ENCODE data around the gene NLGN4Y. TPM values are rescaled to one million over a fixed set of nuclear protein-coding genes. Genes with fewer than 3 reads are reported as not detected.

The NLGN4Y gene
- total RNA-seq, 4 donors from 2014 or later = 10.2 to 12.3 TPM; not detected in 2

DNA sequence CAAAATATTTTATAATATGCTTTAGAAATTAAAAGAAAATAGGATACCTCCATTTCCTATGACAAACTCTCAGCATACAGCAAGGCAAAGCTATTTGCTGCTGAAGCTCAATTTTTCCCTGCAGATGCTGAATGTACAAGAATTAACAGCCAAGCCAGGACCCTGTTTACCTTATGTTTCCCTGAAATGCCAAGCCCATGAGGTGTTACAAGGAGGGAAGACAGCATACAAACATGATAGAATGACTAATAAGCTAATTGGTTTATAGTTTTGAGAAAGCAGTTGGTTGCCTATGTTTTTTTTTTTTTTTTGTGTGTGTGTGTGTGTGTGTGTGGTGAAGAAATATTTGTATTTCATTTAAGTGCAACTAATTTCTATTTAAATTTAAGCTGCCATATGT, 113.2 kb downstream of the NLGN4Y start:
- TF ChIP-seq, protein P1, sequence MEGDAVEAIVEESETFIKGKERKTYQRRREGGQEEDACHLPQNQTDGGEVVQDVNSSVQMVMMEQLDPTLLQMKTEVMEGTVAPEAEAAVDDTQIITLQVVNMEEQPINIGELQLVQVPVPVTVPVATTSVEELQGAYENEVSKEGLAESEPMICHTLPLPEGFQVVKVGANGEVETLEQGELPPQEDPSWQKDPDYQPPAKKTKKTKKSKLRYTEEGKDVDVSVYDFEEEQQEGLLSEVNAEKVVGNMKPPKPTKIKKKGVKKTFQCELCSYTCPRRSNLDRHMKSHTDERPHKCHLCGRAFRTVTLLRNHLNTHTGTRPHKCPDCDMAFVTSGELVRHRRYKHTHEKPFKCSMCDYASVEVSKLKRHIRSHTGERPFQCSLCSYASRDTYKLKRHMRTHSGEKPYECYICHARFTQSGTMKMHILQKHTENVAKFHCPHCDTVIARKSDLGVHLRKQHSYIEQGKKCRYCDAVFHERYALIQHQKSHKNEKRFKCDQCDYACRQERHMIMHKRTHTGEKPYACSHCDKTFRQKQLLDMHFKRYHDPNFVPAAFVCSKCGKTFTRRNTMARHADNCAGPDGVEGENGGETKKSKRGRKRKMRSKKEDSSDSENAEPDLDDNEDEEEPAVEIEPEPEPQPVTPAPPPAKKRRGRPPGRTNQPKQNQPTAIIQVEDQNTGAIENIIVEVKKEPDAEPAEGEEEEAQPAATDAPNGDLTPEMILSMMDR (IDR thresholded peaks at IDR 0.05; ENCODE audit: low read depth) = no peak

DNA sequence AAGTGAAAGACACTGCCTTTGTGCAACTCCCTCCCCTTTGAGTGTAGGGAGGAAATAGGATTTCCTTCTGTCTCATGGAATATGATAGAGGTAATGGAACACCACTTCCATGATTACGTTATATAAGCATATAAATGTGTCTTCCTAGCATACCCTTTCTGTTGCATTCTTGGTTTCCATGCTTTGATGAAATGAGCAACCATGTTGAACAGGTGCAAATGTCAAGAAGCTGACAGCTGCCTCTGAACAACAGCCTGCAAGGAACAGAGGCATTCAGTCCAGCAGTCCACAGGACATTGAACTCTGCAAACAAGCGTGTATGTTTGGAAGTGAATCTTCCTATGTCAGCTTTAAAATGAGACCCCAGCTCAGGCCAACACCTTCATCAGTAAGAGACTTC, 117.5 kb downstream of the NLGN4Y start:
- TF ChIP-seq, protein P1 (IDR thresholded peaks at IDR 0.05; ENCODE audit: low read depth) = no peak

DNA sequence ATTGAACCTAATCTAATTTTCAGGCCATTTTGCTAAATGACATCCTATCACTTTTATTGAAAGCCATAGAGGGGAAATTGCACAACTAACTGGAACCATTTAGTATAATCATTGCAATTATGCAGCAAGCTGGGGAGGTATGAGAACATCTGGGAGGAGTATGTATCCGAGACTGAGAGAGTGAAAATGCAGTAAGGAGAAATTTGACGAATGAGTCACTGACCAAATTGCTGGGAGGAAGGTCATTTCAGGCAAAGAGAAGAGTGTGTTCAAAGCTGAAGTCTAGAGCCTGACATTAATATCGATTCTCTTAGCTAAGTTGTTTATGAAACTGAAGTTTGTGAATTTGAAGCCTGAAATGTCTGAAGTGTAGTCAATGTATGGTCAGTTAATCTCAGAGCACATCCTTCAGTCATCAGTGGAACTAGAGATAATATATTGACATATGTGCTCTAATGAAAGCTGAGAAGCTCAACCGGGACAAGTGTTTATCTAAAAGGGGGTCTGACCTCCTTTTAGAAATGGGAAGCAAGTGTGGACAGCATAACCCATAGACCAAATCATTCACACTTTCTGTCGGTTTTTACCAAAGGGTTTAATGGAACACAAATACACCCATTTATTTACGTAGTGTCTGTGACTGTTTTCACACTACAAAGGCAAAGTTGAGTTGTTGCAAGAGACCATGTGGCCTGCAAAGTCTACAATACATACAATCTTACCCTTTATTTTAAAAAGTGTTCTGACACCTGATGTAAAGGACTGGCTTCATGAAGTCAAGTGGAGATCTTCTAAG, 120.0 kb downstream of the NLGN4Y start:
- TF ChIP-seq, protein P1 (IDR thresholded peaks at IDR 0.05; ENCODE audit: low read depth) = no peak

DNA sequence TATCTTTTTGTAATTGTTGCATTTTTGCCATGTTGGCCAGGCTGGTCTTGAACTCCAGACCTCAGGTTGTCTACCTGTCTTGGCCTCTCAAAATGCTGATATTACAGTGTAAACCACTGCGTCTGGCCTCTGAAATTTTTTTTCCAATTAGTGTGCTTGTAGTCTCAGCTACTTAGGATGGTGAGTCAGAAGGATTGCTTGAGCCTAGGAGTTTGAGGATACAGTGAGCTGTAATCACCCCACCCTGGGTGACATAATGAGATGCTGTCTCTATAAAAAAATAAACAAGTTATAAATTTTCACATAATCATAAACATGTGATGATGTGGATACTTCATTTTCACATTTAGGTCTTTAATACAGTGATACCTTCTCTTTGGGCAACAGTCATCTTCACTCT, 154.9 kb downstream of the NLGN4Y start:
- TF ChIP-seq, protein P1 (IDR thresholded peaks at IDR 0.05; ENCODE audit: low read depth) = no peak

DNA sequence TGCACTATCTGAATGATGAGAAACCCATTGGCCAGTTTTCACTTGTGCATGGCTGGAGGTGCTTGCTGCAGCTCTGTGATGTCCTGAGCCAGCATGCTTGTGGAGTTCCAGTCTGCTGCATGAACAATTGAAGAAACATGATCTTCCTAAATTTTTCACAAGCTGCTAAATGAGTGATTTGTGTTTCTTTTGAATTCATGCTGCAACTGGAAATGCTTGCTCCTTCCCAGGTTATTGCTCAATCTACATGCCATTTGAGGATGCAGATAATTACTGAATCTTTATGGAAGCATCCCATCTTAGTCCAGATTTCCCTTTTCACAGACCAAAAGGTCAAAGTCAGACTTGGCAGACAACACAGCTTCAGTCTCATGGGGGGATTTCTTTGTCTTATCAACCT, 170.2 kb downstream of the NLGN4Y start:
- TF ChIP-seq, protein P1 (IDR thresholded peaks at IDR 0.05; ENCODE audit: low read depth) = no peak

DNA sequence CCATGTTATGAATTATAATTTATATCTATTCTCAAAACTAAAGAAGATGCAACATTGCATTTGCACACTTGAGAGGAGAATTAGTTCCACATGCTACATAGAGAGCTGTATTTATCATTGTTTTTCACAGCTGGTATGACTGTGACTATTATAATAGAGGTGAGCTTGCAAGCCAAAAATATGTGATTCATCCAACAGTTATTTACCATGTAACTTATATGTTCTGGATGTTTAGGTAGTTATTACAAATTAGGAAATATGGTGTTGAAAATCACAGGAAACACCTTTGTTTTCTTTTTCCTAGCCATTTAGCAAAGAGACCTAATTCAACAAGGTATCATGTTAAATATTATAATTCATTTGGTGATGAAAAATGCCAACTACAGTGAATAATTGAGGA, 183.8 kb downstream of the NLGN4Y start:
- TF ChIP-seq, protein P1 (IDR thresholded peaks at IDR 0.05; ENCODE audit: low read depth) = no peak

DNA sequence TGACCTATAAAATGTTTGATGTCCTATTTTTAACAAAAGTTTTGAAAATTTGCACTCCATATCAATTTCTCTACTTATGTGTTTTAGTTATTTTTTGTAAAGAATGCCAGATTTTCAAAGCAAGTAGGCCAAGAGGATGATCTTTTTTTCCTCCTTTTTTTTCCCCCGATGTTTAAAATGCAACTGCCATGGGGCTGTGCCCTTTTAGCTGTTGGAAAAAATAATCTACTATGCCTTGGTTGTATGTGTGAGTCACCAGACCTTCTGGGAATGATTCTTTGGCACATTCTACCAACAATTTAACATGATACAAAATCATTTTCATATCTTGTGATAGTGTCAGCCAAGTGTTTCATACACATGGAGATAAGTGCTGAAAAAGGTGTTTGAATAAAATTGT, 217.3 kb downstream of the NLGN4Y start:
- TF ChIP-seq, protein P1 (IDR thresholded peaks at IDR 0.05; ENCODE audit: low read depth) = no peak
